Activated CD4-positive, CD25-positive, alpha-beta regulatory T cell treated with anti-CD3 and anti-CD28 coated beads, Interleukin-2, amount 50 U/mL, for 72 hours (primary cell): ENCODE measurements around the gene MCEMP1.
A peak's percentile ranks its signal among the peaks of the same experiment; 100 is the strongest.
"Not testable (repeated sequence)": the region's sequence is repeated elsewhere in the genome, so short reads cannot be mapped to it uniquely, and the experiment has no call there.

Experiments
- DNase-seq: peaks from one replicate; pipeline ENCODE4 v3.0.0; 2021

MCEMP1 gene

GRCh38 chr19:7643629-7644549 is 33.0 kb upstream of the MCEMP1 start:
- not testable (repeated sequence) for DNase-seq

- DNase-seq = no peak
Measured at GRCh38 chr19:7644550-7644877, 32.4 kb upstream of the MCEMP1 start.

GRCh38 chr19:7645163-7645562 is 31.7 kb upstream of the MCEMP1 start:
- DNase-seq = no peak

- DNase-seq = no peak
Measured at GRCh38 chr19:7645656-7646425, 31.0 kb upstream of the MCEMP1 start.

- DNase-seq = no peak
Measured at GRCh38 chr19:7646426-7646700, 30.5 kb upstream of the MCEMP1 start.

GRCh38 chr19:7647156-7647555 is 29.7 kb upstream of the MCEMP1 start:
- DNase-seq = no peak

- DNase-seq = no peak
Measured at GRCh38 chr19:7648265-7649014, 28.4 kb upstream of the MCEMP1 start.

GRCh38 chr19:7650148-7650547 is 26.7 kb upstream of the MCEMP1 start:
- no peak for DNase-seq

GRCh38 chr19:7652061-7652641 is 24.7 kb upstream of the MCEMP1 start:
- DNase-seq = peak; percentile 91

- no peak for DNase-seq
Measured at GRCh38 chr19:7654401-7654800, 22.5 kb upstream of the MCEMP1 start.

GRCh38 chr19:7655581-7655980 is 21.3 kb upstream of the MCEMP1 start:
- no peak for DNase-seq

- DNase-seq = peak; percentile 49
Measured at GRCh38 chr19:7657131-7657751, 19.6 kb upstream of the MCEMP1 start.

GRCh38 chr19:7658219-7658686 is 18.6 kb upstream of the MCEMP1 start:
- DNase-seq = no peak

- no peak for DNase-seq
Measured at GRCh38 chr19:7661744-7662538, 14.9 kb upstream of the MCEMP1 start.

GRCh38 chr19:7662657-7663056 is 14.2 kb upstream of the MCEMP1 start:
- no peak for DNase-seq

- DNase-seq = no peak
Measured at GRCh38 chr19:7663706-7664105, 13.2 kb upstream of the MCEMP1 start.

GRCh38 chr19:7665076-7665475 is 11.8 kb upstream of the MCEMP1 start:
- no peak for DNase-seq

- no peak for DNase-seq
Measured at GRCh38 chr19:7668842-7669241, 8.0 kb upstream of the MCEMP1 start, which contains the start of gene RETN. Gene RETN, plus strand, starts transcription at chr19:7669049. Its CDS starts 278 bp downstream, at chr19:7669327.

GRCh38 chr19:7669641-7670040 is 7.2 kb upstream of the MCEMP1 start:
- no peak for DNase-seq

GRCh38 chr19:7670150-7670783 is 6.6 kb upstream of the MCEMP1 start:
- DNase-seq = no peak

GRCh38 chr19:7670790-7671189 is 6.1 kb upstream of the MCEMP1 start:
- no peak for DNase-seq
